Activated B cell treated with CpG ODN at 0.5 μM for 24 hours (primary cell): ENCODE measurements around the gene PPARGC1A. TPM values are rescaled to one million over a fixed set of nuclear protein-coding genes. Genes with fewer than 3 reads are reported as not detected.

ENCODE experiments used
- ATAC-seq: fragments of 200-7000 bp; cut with Tn5 transposase; one replicate; pipeline ENCODE4 v1.10.0; 2021; ENCODE audit warnings: low read depth, mild to moderate bottlenecking, moderate library complexity
- CTCF ChIA-PET: fragments of 350-600 bp; sonication (Branson Sonifier 250); formaldehyde crosslinking; loops from one replicate; lab custom pipeline; 2021; ENCODE audit warnings: antibody characterized with exemption; lab: Charles Lee
- POLR2A ChIA-PET: fragments of 350-600 bp; sonication (Branson Sonifier 250); formaldehyde crosslinking; loops from one replicate; lab custom pipeline; 2021; ENCODE audit warnings: antibody characterized with exemption; lab: Charles Lee
- DNase-seq: peaks from one replicate; pipeline ENCODE4 v3.0.0; 2022
- H3K27ac Mint-ChIP-seq: one replicate; pipeline ENCODE4 v1.8.0; 2020; ENCODE audit warnings: mixed read lengths
- H3K27me3 Mint-ChIP-seq: one replicate; pipeline ENCODE4 v1.8.0; 2021; ENCODE audit warnings: mixed read lengths
- H3K36me3 Mint-ChIP-seq: one replicate; pipeline ENCODE4 v1.8.0; 2021; ENCODE audit warnings: low read depth, mixed read lengths
- H3K4me1 Mint-ChIP-seq: one replicate; pipeline ENCODE4 v1.8.0; 2021; ENCODE audit warnings: mixed read lengths
- H3K4me3 Mint-ChIP-seq: one replicate; pipeline ENCODE4 v1.8.0; 2020; ENCODE audit warnings: mild to moderate bottlenecking, mixed read lengths
- H3K9me3 Mint-ChIP-seq: one replicate; pipeline ENCODE4 v1.8.0; 2020; ENCODE audit warnings: mixed read lengths
- intact Hi-C: fragments of 100-400 bp; cut with micrococcal nuclease; formaldehyde crosslinking; loops from one replicate; pipeline ENCODE4 v1.15.1; 2024
- total RNA-seq: library from RNA; stranded (reverse); gene quantifications from 2 replicates; pipeline ENCODE4 v1.2.3, GENCODE V29; 2022
- TF ChIP-seq, protein P1 (sequence below): fragments of 200-600 bp; IDR thresholded peaks from one replicate; pipeline ENCODE4 v1.8.0; 2022; ENCODE audit warnings: antibody characterized with exemption, mild to moderate bottlenecking

Gene PPARGC1A
- total RNA-seq, 1 donor from 2014 or later = not detected

DNA sequence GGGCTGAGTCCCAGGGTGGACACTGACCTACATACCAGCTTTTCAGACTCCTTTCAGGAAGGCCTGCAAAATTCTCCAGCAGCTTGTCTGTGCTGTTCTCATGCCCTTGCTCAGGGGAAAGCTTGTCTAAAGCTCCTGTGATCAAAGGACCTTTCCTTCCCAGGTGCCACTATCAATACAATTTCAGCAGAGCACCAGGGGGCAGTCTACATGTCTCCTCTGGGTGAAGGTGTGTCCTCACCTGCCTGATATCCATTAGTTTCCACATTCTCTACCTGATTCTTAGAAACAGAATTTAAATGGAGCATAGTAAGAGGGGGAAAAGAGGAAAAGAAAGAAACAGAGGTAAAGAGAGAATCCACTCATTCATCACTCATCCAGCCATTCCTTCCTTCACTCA is 114.2 kb downstream of the PPARGC1A start:
- intact Hi-C loops = no loop called here

GRCh38 chr4:23774909-23775308 is 114.9 kb downstream of the PPARGC1A start:
- H3K36me3 Mint-ChIP-seq = no peaks in the 10 kb centered on the region

More for the DNA sequence above, 114.2 kb downstream of the PPARGC1A start:
- ChIA-PET CTCF (no interaction called here), POLR2A (no interaction called here)
- H3K27ac Mint-ChIP-seq = no peak overlapping the region
- H3K9me3 Mint-ChIP-seq = no peaks in the 10 kb centered on the region
- H3K4me3 Mint-ChIP-seq = no peak overlapping the region
- ATAC-seq = no peak
- no peaks in the 10 kb centered on the region for H3K27me3 Mint-ChIP-seq
- no peak for DNase-seq
- no peaks in the 10 kb centered on the region for H3K36me3 Mint-ChIP-seq
- H3K4me1 Mint-ChIP-seq = no peaks in the 10 kb centered on the region
- TF ChIP-seq, protein P1, sequence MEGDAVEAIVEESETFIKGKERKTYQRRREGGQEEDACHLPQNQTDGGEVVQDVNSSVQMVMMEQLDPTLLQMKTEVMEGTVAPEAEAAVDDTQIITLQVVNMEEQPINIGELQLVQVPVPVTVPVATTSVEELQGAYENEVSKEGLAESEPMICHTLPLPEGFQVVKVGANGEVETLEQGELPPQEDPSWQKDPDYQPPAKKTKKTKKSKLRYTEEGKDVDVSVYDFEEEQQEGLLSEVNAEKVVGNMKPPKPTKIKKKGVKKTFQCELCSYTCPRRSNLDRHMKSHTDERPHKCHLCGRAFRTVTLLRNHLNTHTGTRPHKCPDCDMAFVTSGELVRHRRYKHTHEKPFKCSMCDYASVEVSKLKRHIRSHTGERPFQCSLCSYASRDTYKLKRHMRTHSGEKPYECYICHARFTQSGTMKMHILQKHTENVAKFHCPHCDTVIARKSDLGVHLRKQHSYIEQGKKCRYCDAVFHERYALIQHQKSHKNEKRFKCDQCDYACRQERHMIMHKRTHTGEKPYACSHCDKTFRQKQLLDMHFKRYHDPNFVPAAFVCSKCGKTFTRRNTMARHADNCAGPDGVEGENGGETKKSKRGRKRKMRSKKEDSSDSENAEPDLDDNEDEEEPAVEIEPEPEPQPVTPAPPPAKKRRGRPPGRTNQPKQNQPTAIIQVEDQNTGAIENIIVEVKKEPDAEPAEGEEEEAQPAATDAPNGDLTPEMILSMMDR = no peak

GRCh38 chr4:23773884-23774636 is 115.8 kb downstream of the PPARGC1A start:
- intact Hi-C loops = no loop called here
- no peaks in the 10 kb centered on the region for H3K27me3 Mint-ChIP-seq
- H3K4me3 Mint-ChIP-seq = no peak overlapping the region
- H3K9me3 Mint-ChIP-seq = no peaks in the 10 kb centered on the region
- ATAC-seq = no peak
- no peak overlapping the region for H3K27ac Mint-ChIP-seq
- POLR2A ChIA-PET = no interaction called here
- no peaks in the 10 kb centered on the region for H3K4me1 Mint-ChIP-seq
- no peak for DNase-seq
- H3K36me3 Mint-ChIP-seq = no peaks in the 10 kb centered on the region
- CTCF ChIA-PET = no interaction called here
- TF ChIP-seq, protein P1 = no peak

More at GRCh38 chr4:23774909-23775308, 114.9 kb downstream of the PPARGC1A start:
- Mint-ChIP-seq H3K27ac (no peak overlapping the region), H3K27me3 (no peaks in the 10 kb centered on the region), H3K9me3 (no peaks in the 10 kb centered on the region), H3K4me1 (no peaks in the 10 kb centered on the region), H3K4me3 (no peak overlapping the region)
- intact Hi-C loops = no loop called here
- ChIA-PET CTCF (no interaction called here), POLR2A (no interaction called here)
- TF ChIP-seq, protein P1 = no peak
- no peak for DNase-seq
- no peak for ATAC-seq

DNA sequence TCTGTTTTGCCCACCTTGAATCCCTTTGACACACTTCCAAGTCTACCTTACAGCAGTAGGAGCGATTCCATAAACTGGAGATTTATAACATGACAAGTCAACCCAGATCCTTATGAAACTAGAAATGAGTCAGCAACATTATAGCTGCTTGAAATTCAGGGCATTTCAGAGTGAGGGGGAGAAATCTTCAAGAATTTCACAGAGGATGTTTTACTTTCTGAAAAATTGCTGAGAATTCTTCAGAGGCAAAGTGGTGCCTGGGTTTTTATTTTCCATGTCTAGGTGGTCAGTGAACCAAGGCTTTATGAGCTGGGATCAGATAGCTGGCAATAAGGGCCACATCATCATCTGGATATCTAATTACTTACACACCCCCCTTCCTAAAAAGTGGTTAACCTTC is 119.8 kb downstream of the PPARGC1A start:
- Mint-ChIP-seq H3K36me3 (no peaks in the 10 kb centered on the region), H3K4me1 (no peaks in the 10 kb centered on the region), H3K9me3 (no peaks in the 10 kb centered on the region), H3K27ac (no peak overlapping the region), H3K27me3 (no peaks in the 10 kb centered on the region), H3K4me3 (no peak overlapping the region)
- ChIA-PET POLR2A (no interaction called here), CTCF (no interaction called here)
- DNase-seq = no peak
- intact Hi-C loops = no loop called here
- ATAC-seq = no peak
- TF ChIP-seq, protein P1 = no peak

GRCh38 chr4:23769406-23769805 is 120.4 kb downstream of the PPARGC1A start:
- ChIA-PET CTCF (no interaction called here), POLR2A (no interaction called here)
- no peaks in the 10 kb centered on the region for H3K9me3 Mint-ChIP-seq
- ATAC-seq = no peak
- TF ChIP-seq, protein P1 = no peak
- H3K36me3 Mint-ChIP-seq = no peaks in the 10 kb centered on the region
- H3K27ac Mint-ChIP-seq = no peak overlapping the region
- H3K4me3 Mint-ChIP-seq = no peak overlapping the region
- DNase-seq = no peak
- intact Hi-C loops = no loop called here
- H3K27me3 Mint-ChIP-seq = no peaks in the 10 kb centered on the region
- H3K4me1 Mint-ChIP-seq = no peaks in the 10 kb centered on the region
